ENCODE measurements around the gene SDK2. TPM values are rescaled to one million over a fixed set of nuclear protein-coding genes. Genes with fewer than 3 reads are reported as not detected.

The SDK2 gene
- total and polyA plus RNA-seq, 2 of the 4 experiments (the other 2 are of a cell fraction) = under 0.01 to 0.03 TPM

GRCh38 chr17:73522696-73523095 lies 121.5 kb downstream of the SDK2 start:
- H3K4ac ChIP-seq (ENCODE audit: low read depth, low read length) = no peak overlapping the region
- H2BK20ac ChIP-seq (ENCODE audit: low read depth, low read length) = no peak overlapping the region
- in situ Hi-C loops (cut with MboI; ENCODE audit: low sequenced_read_pairs) = no loop called here
- no peak overlapping the region for H2BK120ac ChIP-seq (ENCODE audit: low read depth, low read length)
- H3K79me1 ChIP-seq (ENCODE audit: low read depth in 1 of 2, low read length in 2 of 2) = no peaks in the 10 kb centered on the region
- no peak overlapping the region for H2AK9ac ChIP-seq (replicated peaks; ENCODE audit: low read depth, low read length, poor library complexity)
- no peak overlapping the region for H3K4me2 ChIP-seq (ENCODE audit: low read depth, low read length)
- H2BK5ac ChIP-seq (ENCODE audit: low read depth, low read length, poor library complexity, severe bottlenecking) = no peak overlapping the region
- H3K23ac ChIP-seq (ENCODE audit: low read depth, low read length) = no peak overlapping the region
- TF ChIP-seq BHLHE40 (IDR thresholded peaks at IDR 0.05; ENCODE audit: low read depth, low read length) (no peak), CEBPB (IDR thresholded peaks at IDR 0.05; ENCODE audit: low read depth, low read length) (no peak), NFE2L2 (IDR thresholded peaks at IDR 0.05; ENCODE audit: low read depth, low read length) (no peak)
- H4K8ac ChIP-seq (ENCODE audit: low read depth in 2 of 2, low read length in 2 of 2) = no peak overlapping the region
- no peak overlapping the region for H3K56ac ChIP-seq (ENCODE audit: extremely low read depth, insufficient read depth, low read length)
- H4K91ac ChIP-seq (ENCODE audit: insufficient read depth, low read depth, low read length) = no peak overlapping the region
- dilution Hi-C loops (cut with HindIII; ENCODE audit: low sequenced_read_pairs, unreplicated experiment) = no loop called here
- no peaks in the 10 kb centered on the region for H3K9me1 ChIP-seq (ENCODE audit: insufficient read depth, low read length)
- H2AK5ac ChIP-seq (ENCODE audit: low read depth, low read length) = no peak overlapping the region
- no TSS peak for BruUV-seq (replicated peaks)
- no peaks in the 10 kb centered on the region for H3K36me3 ChIP-seq (ENCODE audit: control insufficient read depth, insufficient read depth, low read length)
- ATAC-seq (ENCODE audit: low read depth) = no peak
- H3K9me3 ChIP-seq (ENCODE audit: control insufficient read depth, insufficient read depth, low read length) = no peaks in the 10 kb centered on the region
- no peak overlapping the region for H4K5ac ChIP-seq (ENCODE audit: low read depth, low read length)
- no peaks in the 10 kb centered on the region for H3K27me3 ChIP-seq (ENCODE audit: control insufficient read depth, insufficient read depth, low read length)
- H3K18ac ChIP-seq (ENCODE audit: low read depth, low read length) = no peak overlapping the region
- no peaks in the 10 kb centered on the region for H3K4me1 ChIP-seq (ENCODE audit: control insufficient read depth, insufficient read depth, low read length)
- no CpG with 5 or more reads among the region's 5 CpGs for whole genome bisulfite sequencing, 2 experiments (ENCODE audit: extremely low coverage in 2 of 2, insufficient read length in 1 of 2)
- no peak overlapping the region for H3K27ac ChIP-seq (ENCODE audit: insufficient read depth, low read length)
- POLR2A ChIA-PET (ENCODE audit: unreplicated experiment) = no interaction called here
- DNase-seq = no peak
- CTCF ChIA-PET = no interaction called here
- H2AFZ ChIP-seq (replicated peaks; ENCODE audit: low read length, poor library complexity) = no peak overlapping the region
- intact Hi-C loops (cut with micrococcal nuclease) = no loop called here
- no peak overlapping the region for H3K14ac ChIP-seq (replicated peaks; ENCODE audit: low read depth, low read length)
- H3K4me3 ChIP-seq (ENCODE audit: insufficient read depth, low read depth, low read length) = no peak overlapping the region
- no peak overlapping the region for H2BK15ac ChIP-seq (ENCODE audit: low read depth, low read length)
- no peak overlapping the region for H3K9ac ChIP-seq (ENCODE audit: low read depth, low read length)
- no peaks in the 10 kb centered on the region for H4K20me1 ChIP-seq (ENCODE audit: insufficient read depth, low read length)
